Heart right ventricle (tissue), 16 donors: ENCODE measurements around the gene MTX1. TPM values are rescaled to one million over a fixed set of nuclear protein-coding genes. Genes with fewer than 3 reads are reported as not detected.

Experiments
- ATAC-seq, 8 donors: fragments of 200-7000 bp; cut with Tn5 transposase; one replicate each; pipeline ENCODE4 v1.9.1; 2020; ENCODE audit warnings: mild to moderate bottlenecking in 8 of 8, moderate library complexity in 8 of 8, moderate number of reproducible peaks in 1 of 8
- DNase-seq, 2 donors: peaks; one replicate each; pipeline ENCODE4 v3.0.0-alpha.2; 2020
- H3K27ac ChIP-seq, 10 donors: fragments of 200-600 bp; sonication (generic) in 2 of 10; one replicate each; pipeline versions ENCODE4 v1.5.0 to v1.8.0; 2020 to 2022; ENCODE audit warnings: mild to moderate bottlenecking in 3 of 10
- H3K27me3 ChIP-seq, 7 donors: fragments of 200-600 bp; one replicate each; pipeline ENCODE4 v1.8.0; 2021 to 2022; ENCODE audit warnings: mild to moderate bottlenecking in 2 of 7
- H3K36me3 ChIP-seq, 9 donors: fragments of 200-600 bp; sonication (generic) in 1 of 9; one replicate each; pipeline versions ENCODE4 v1.5.0 to v1.8.0; 2020 to 2022; ENCODE audit warnings: mild to moderate bottlenecking in 2 of 9
- H3K4me1 ChIP-seq, 9 donors: fragments of 200-600 bp; sonication (generic) in 1 of 9; one replicate each; pipeline versions ENCODE4 v1.5.0 to v1.8.0; 2020 to 2022; ENCODE audit warnings: mild to moderate bottlenecking in 4 of 9
- H3K4me3 ChIP-seq, 10 donors: fragments of 200-600 bp; sonication (generic) in 2 of 10; one replicate each; pipeline versions ENCODE4 v1.5.0 to v1.8.0; 2020 to 2022; ENCODE audit warnings: mild to moderate bottlenecking in 7 of 10, moderate library complexity in 2 of 10
- H3K9me3 ChIP-seq, 11 donors: fragments of 200-600 bp in 10 of 11; sonication (generic) in 2 of 11; one replicate each; pipeline versions ENCODE4 v1.5.0 to v1.8.0; 2013 to 2022; ENCODE audit warnings: mild to moderate bottlenecking in 2 of 11, control low read depth in 1 of 11, moderate library complexity in 1 of 11
- WGBS, 2 donors: extraction: QIAGEN DNeasy Blood & Tissue Kit; methylation state at CpG; one replicate each; pipeline ENCODE4 v1.1.7; 2013; ENCODE audit warnings: inconsistent platforms in 1 of 2; 5-methylcytosine and 5-hydroxymethylcytosine counted together
- intact Hi-C, 10 donors: fragments of 100-400 bp; cut with DNase I; formaldehyde crosslinking; loops; one replicate each; pipeline versions ENCODE4 v1.11.1 to v1.14.2; 2022
- polyA plus RNA-seq, 2 donors: library from polyadenylated mRNA; stranded (reverse); fragments of 200-250 nt; gene quantifications; one replicate each; pipeline ENCODE4 v1.2.3, GENCODE V29; 2013
- total RNA-seq, 10 donors: library from RNA; stranded (reverse); fragmentation: NEBNext Ultra II Directional in 3 of 10; extraction: Animal tissue kit (Norgen Biotek cat#: 25700) in 3 of 10; gene quantifications; one replicate each; pipeline versions ENCODE4 v1.2.1 to v1.2.4, GENCODE V29; 2021 to 2023
- TF ChIP-seq, protein P1 (sequence below), 9 donors: fragments of 200-600 bp; sonication (generic) in 2 of 9; IDR thresholded peaks; one replicate each; pipeline versions ENCODE4 v1.5.0 to v1.8.0; 2021 to 2022; ENCODE audit warnings: antibody characterized with exemption in 9 of 9, mild to moderate bottlenecking in 5 of 9, moderate library complexity in 1 of 9
- donor health status: Arrhythmogenic right ventricular cardiomyopathy.
- donor health status: ischemic (EF 13 %, LVEDD 7.1; RV severe dilation, severe dysfunction).
- donor health status: healthy with polysubstance abuse.
- donor health status: DM: no; HTN: yes; CAD: no.
- donor health status: DM: no; HTN: no; CAD: no.
- donor health status: ischemic (EF 25% LVEDD 6.9; RV normal size, moderate dysfunction).
- donor health status: ischemic (EF 25% LVEDD 5.7; RV mildly dilated, moderate dysfunction).
- donor health status: healthy.
- donor health status: DM: yes; HTN: yes; CAD: no.
- donor health status: Ischemic cardiomyopathy.
- donor health status: ischemic (EF 35%, LVEDD 5.7; RV mildly dilated, moderate dysfunction).
- donor health status: nonischemic (EF 11% LVEDD 7.7; RV severe dilation, severe dysfunction).
- donor health status: DM: yes; HTN: yes; CAD: no.
- donor health status: PGD.
- donor health status: ischemic (EF 29% LVEDD 5.4; RV normal size, mild dysfunction).
- donor health status: nonischemic (EF 23%, LVEDD 6.1; RV moderate dilation, normal function).

MTX1 gene
- total and polyA plus RNA-seq, 12 donors, result 13.1 to 49.7 (median 18.0) TPM

DNA sequence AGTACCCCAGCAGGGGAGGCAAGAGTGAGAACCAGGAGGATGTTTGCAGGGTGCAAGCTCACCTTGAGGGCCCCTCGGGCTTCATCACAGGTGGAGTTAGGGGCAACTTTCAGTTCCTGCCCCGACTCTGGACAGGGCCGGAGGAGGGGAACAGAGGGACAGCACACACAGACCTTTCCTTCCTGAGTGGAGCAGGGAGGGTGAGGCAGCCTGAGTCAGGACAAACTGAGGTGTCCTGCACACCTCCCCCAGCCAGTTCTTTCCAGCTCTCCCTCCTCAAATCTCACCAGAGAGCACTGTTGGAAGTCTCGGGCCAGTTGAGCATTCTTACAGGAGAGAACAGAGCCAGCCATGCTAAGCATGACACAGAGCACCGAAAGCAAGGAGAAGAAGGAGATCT lies 45.3 kb downstream of the MTX1 start:
- intact Hi-C loops, result loop anchor here in 7 of 10 donors (2.0 to 10.0 kb wide), 5 partner anchors 69 to 341 kb away; partner anchors contain the start of gene RUSC1 (in 5 of the 7)
- Histone ChIP-seq H3K4me1 (peaks cover 12 to 44% (median 35%) of the 10 kb centered on the region in 9 donors), H3K27ac (peak overlapping the region in 7 of 10 donors; percentile 22 to 100 (median 97)), H3K9me3 (no peaks in the 10 kb centered on the region), H3K27me3 (no peaks in the 10 kb centered on the region), H3K4me3 (peak overlapping the region in 7 of 10 donors; percentile 78 to 99 (median 93)), H3K36me3 (peaks cover 0 to 32% (median 11%) of the 10 kb centered on the region in 9 donors)
- TF ChIP-seq, protein P1, sequence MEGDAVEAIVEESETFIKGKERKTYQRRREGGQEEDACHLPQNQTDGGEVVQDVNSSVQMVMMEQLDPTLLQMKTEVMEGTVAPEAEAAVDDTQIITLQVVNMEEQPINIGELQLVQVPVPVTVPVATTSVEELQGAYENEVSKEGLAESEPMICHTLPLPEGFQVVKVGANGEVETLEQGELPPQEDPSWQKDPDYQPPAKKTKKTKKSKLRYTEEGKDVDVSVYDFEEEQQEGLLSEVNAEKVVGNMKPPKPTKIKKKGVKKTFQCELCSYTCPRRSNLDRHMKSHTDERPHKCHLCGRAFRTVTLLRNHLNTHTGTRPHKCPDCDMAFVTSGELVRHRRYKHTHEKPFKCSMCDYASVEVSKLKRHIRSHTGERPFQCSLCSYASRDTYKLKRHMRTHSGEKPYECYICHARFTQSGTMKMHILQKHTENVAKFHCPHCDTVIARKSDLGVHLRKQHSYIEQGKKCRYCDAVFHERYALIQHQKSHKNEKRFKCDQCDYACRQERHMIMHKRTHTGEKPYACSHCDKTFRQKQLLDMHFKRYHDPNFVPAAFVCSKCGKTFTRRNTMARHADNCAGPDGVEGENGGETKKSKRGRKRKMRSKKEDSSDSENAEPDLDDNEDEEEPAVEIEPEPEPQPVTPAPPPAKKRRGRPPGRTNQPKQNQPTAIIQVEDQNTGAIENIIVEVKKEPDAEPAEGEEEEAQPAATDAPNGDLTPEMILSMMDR (IDR thresholded peaks at IDR 0.05), result no peak
- WGBS, 2 donors, result 67 to 75% methylated on average over 5 of the region's 5 CpGs
- DNase-seq (no peak), ATAC-seq (no peak)

DNA sequence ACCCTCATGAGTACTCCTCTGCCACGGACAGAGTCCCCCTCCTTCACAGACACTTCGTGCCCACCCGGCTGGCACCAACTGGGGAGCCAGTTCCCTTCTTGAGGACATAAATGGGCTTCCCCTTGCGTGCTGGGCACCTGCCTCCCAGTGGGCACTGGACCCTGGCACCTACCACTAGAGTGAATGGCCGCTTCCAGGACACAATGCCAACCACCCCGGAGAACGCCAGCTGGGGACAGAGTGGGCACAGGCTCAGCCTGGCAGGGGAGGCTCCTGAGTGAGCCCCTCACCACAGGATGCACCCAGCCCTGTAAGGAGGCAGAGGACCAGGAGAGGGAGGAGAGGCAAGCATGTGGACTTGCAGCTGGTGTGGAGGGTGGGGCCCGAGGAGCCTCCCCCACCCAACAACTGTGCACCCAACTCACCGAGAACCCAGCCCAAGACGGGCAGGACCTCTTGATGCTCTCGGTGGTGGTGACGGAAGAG lies 45.8 kb downstream of the MTX1 start:
- no peak for DNase-seq
- peak in 1 of 8 donors; percentile 1 for ATAC-seq
- H3K27ac ChIP-seq, result peak overlapping the region in 9 of 10 donors; percentile 22 to 100 (median 97)
- peaks cover 12 to 44% (median 35%) of the 10 kb centered on the region in 9 donors for H3K4me1 ChIP-seq
- intact Hi-C loops, result loop anchor here in 7 of 10 donors (2.0 to 10.0 kb wide), 5 partner anchors 68 to 341 kb away; partner anchors contain the start of gene RUSC1 (in 5 of the 7)
- no peaks in the 10 kb centered on the region for H3K9me3 ChIP-seq
- peak overlapping the region; percentile 64 to 99 (median 92) for H3K4me3 ChIP-seq
- no peaks in the 10 kb centered on the region for H3K27me3 ChIP-seq
- 46 to 48% methylated on average over 12 of the region's 12 CpGs for WGBS, 2 donors
- TF ChIP-seq, protein P1 (IDR thresholded peaks at IDR 0.05), result no peak
- H3K36me3 ChIP-seq, result peaks cover 0 to 32% (median 12%) of the 10 kb centered on the region in 9 donors

DNA sequence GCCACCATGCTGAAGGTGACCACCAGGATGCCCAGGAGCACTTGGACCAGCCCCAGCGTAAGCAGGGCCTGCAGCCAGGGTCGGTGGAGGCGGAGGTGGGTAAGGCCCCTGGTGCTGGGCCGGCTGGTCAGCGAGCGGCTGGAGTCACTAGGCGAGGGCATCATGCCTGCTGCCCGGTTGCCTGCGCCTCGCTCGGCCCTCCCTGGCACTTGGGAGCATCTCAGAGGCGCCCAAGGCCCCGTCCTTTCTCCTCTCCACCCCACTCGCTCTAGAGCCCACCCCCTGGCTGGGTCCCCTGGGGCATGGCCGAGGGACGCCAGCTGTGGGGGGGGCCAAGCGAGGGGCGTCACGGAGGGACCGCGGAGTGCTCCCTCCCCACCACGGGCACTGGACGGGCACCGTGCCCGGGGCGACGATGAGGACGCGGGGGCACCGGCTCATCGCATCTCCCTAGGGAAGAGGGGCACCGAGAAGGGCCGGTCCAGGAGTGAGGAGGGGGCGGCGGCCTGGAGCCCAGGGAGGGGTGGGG lies 46.3 kb downstream of the MTX1 start:
- WGBS, 2 donors, result 1 to 2% methylated on average over 24 to 35 of the region's 35 CpGs
- no peaks in the 10 kb centered on the region for H3K9me3 ChIP-seq
- intact Hi-C loops, result loop anchor here in 7 of 10 donors (1.0 to 10.0 kb wide), 6 partner anchors 54 to 340 kb away; partner anchors contain the start of genes RUSC1 (in 5 of the 7) and FDPS (in 1 of the 7)
- H3K27ac ChIP-seq, result peak overlapping the region; percentile 90 to 100 (median 98)
- ATAC-seq, result peak; percentile 3 to 43 (median 8)
- peak in 1 of 2 donors; percentile 52 for DNase-seq
- H3K4me1 ChIP-seq, result peaks cover 12 to 44% (median 35%) of the 10 kb centered on the region in 9 donors
- TF ChIP-seq, protein P1 (IDR thresholded peaks at IDR 0.05), result no peak
- no peaks in the 10 kb centered on the region for H3K27me3 ChIP-seq
- H3K36me3 ChIP-seq, result peaks cover 0 to 34% (median 14%) of the 10 kb centered on the region in 9 donors
- H3K4me3 ChIP-seq, result peak overlapping the region; percentile 64 to 99 (median 92)

DNA sequence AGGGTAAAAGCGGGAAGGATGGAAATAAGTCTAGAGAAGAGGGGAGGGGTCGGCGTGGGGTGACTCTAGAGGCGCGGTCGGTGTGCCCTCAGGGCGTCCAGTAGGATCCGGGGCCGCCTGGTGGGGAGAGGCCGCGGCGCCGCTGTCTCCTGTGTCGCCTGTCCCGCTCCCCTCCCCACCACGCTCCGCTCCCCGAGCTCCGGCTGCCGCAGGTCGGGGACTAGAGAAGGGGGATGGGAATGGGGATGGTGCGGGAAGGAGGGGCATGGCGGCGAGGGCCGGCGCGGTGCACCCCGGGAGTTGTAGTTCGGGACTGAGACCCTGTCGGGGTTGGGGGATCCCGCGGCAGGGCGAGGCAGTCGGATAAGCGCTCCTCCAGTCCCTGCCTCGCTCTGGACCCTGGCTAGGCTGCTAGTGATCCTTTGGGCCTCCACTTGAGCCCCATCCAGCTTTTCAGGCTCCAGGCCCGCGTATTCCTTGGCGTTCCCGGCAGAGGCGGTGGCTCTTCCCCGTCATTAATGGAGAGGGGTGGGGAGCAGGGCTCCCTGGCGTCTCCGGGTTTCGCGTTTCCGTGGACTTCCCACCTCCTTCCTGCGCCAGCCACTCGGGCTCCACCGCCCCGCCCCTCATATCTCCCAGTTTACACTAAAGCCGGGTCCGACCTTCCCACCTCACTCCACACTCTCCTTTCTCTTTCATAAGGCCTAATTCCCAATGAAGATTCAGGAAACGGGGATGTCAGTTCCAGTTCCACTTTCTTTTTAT lies 46.9 kb downstream of the MTX1 start, which contains the start of gene ENTREP3:
TSS of gene ENTREP3 (minus strand) at position 241 of the 765 bp plus-strand sequence. CDS start 606 bp downstream, outside the sequence.
- H3K27ac ChIP-seq, result peak within 1 kb of the TSS; percentile 90 to 100 (median 98)
- TF ChIP-seq, protein P1 (IDR thresholded peaks at IDR 0.05), result peak in 1 of 9 donors; percentile 10
- DNase-seq (peak; percentile 91), ATAC-seq (peak; percentile 88 to 95 (median 91))
- intact Hi-C loops, result loop anchor here in 3 of 10 donors (1.0 to 10.0 kb wide), 3 partner anchors 53 to 339 kb away; partner anchors contain the start of gene FDPS (in 1 of the 3)
- H3K9me3 ChIP-seq, result no peaks in the 10 kb centered on the region
- 1 to 3% methylated on average over 42 to 54 of the region's 54 CpGs for WGBS, 2 donors
- peak within 1 kb of the TSS; percentile 64 to 99 (median 92) for H3K4me3 ChIP-seq
- H3K27me3 ChIP-seq, result no peaks in the 10 kb centered on the region
- peaks cover 0 to 41% (median 19%) of the 10 kb centered on the region in 9 donors for H3K36me3 ChIP-seq
- H3K4me1 ChIP-seq, result peaks cover 10 to 45% (median 32%) of the 10 kb centered on the region in 9 donors
